Lung (tissue), 12 donors: ENCODE results near the gene SLC30A9. TPM values are rescaled to one million over a fixed set of nuclear protein-coding genes. Genes with fewer than 3 reads are reported as not detected.

Source experiments
- ATAC-seq: fragments of 200-7000 bp; cut with Tn5 transposase; one replicate; pipeline ENCODE4 v1.9.1; 2020; ENCODE audit warnings: moderate number of reproducible peaks; ENCODE audit not compliant: insufficient read depth, low FRiP score
- DNase-seq, 3 donors: peaks; one replicate each; pipeline ENCODE4 v3.0.0-alpha.2; 2013 to 2017
- H3K27ac ChIP-seq, 2 donors: one replicate each; pipeline ENCODE4 v1.5.1; 2013; ENCODE audit warnings: mild to moderate bottlenecking in 2 of 2, moderate library complexity in 2 of 2, control low read depth in 1 of 2, inconsistent platforms in 1 of 2, low read depth in 1 of 2, low read length in 1 of 2
- H3K27me3 ChIP-seq, 3 donors: one replicate each; pipeline ENCODE4 v1.5.1; 2013; ENCODE audit warnings: low read length in 2 of 3; ENCODE audit not compliant: control insufficient read depth in 3 of 3, insufficient read depth in 3 of 3
- H3K36me3 ChIP-seq, 4 donors: one replicate each; pipeline ENCODE4 v1.5.1; 2013; ENCODE audit warnings: low read length in 4 of 4, mild to moderate bottlenecking in 1 of 4, moderate library complexity in 1 of 4; ENCODE audit not compliant: control insufficient read depth in 4 of 4, insufficient read depth in 4 of 4
- H3K4me1 ChIP-seq, 5 donors: one replicate each; pipeline ENCODE4 v1.5.1; 2013; ENCODE audit warnings: low read length in 5 of 5, mild to moderate bottlenecking in 2 of 5, moderate library complexity in 1 of 5; ENCODE audit not compliant: control insufficient read depth in 5 of 5, insufficient read depth in 5 of 5
- H3K4me3 ChIP-seq: one replicate; pipeline ENCODE4 v1.5.1; 2013; ENCODE audit warnings: mild to moderate bottlenecking, control low read depth, moderate library complexity
- H3K9ac ChIP-seq, 2 donors: one replicate each; pipeline ENCODE4 v1.5.1; 2013; ENCODE audit warnings: low read length in 2 of 2, control low read depth in 1 of 2; ENCODE audit not compliant: insufficient read depth in 1 of 2
- H3K9me3 ChIP-seq, 4 donors: one replicate each; pipeline ENCODE4 v1.5.1; 2013; ENCODE audit warnings: low read length in 3 of 4, mild to moderate bottlenecking in 1 of 4, moderate library complexity in 1 of 4; ENCODE audit not compliant: control insufficient read depth in 4 of 4, insufficient read depth in 3 of 4
- WGBS, 2 donors: extraction: QIAGEN DNeasy Blood & Tissue Kit; methylation state at CpG; one replicate each; pipeline ENCODE4 v1.1.7; 2013; 5-methylcytosine and 5-hydroxymethylcytosine counted together
- polyA plus RNA-seq, 2 donors: library from polyadenylated mRNA; stranded (reverse); fragments of 200-250 nt; gene quantifications; one replicate each; pipeline ENCODE4 v1.2.1, GENCODE V29; 2013
- total RNA-seq, 2 donors: library from RNA; depleted of rRNA in 1 of 2; stranded (reverse); fragments of >200 nt in 1 of 2; gene quantifications; one replicate each; pipeline ENCODE4 v1.2.1, GENCODE V29; 2014 to 2021
- TF ChIP-seq, protein P1 (sequence below): IDR thresholded peaks from 2 replicates; pipeline ENCODE4 v1.5.1; 2012; ENCODE audit warnings: mild to moderate bottlenecking; ENCODE audit errors: control extremely low read depth, extremely low read depth
- donor health status: control.
- donor health status: control.
- donor health status: Bipolar disorder and iron deficiency.
- donor health status: healthy.
- donor health status: DM: yes; HTN: yes; CAD: no.

SLC30A9 gene
- total and polyA plus RNA-seq, 4 donors = 12.3 to 68.5 (median 35.0) TPM

- H3K27me3 ChIP-seq = no peaks in the 10 kb centered on the region
- no peaks in the 10 kb centered on the region for H3K36me3 ChIP-seq
- H3K27ac ChIP-seq = no peak overlapping the region
- TF ChIP-seq, protein P1, sequence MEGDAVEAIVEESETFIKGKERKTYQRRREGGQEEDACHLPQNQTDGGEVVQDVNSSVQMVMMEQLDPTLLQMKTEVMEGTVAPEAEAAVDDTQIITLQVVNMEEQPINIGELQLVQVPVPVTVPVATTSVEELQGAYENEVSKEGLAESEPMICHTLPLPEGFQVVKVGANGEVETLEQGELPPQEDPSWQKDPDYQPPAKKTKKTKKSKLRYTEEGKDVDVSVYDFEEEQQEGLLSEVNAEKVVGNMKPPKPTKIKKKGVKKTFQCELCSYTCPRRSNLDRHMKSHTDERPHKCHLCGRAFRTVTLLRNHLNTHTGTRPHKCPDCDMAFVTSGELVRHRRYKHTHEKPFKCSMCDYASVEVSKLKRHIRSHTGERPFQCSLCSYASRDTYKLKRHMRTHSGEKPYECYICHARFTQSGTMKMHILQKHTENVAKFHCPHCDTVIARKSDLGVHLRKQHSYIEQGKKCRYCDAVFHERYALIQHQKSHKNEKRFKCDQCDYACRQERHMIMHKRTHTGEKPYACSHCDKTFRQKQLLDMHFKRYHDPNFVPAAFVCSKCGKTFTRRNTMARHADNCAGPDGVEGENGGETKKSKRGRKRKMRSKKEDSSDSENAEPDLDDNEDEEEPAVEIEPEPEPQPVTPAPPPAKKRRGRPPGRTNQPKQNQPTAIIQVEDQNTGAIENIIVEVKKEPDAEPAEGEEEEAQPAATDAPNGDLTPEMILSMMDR = no peak
- no peak overlapping the region for H3K4me3 ChIP-seq
- ATAC-seq (no peak), DNase-seq (no peak)
- 59 to 73% methylated on average over 1 of the region's 1 CpG for WGBS, 2 donors
- no peak overlapping the region for H3K9ac ChIP-seq
- H3K4me1 ChIP-seq = no peaks in the 10 kb centered on the region
- no peaks in the 10 kb centered on the region for H3K9me3 ChIP-seq
These were observed 13.4 kb upstream of the SLC30A9 start for GRCh38 chr4:41976775-41977516.

DNA sequence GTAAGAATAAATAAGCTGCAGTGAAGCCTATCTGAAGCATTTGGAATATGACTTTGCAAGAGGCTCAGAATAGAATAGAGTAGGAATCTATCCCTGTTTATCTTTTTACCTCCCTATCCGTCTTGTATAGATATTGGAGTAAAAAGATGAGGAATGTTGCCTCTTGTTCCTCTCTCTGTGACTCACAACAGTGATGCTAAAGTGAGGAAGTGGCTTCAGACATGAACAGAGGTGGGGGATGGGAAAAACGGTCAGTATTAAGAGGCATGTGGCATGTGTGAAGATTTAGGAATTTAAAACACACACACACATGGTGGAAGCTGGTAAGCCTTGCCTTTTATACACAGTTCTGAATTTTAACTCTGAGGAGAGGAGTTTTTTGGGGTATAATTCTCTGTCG lies 12.6 kb upstream of the SLC30A9 start:
- H3K36me3 ChIP-seq = no peaks in the 10 kb centered on the region
- H3K9ac ChIP-seq = no peak overlapping the region
- ATAC-seq (no peak), DNase-seq (no peak)
- 39 to 43% methylated on average over 3 of the region's 3 CpGs for WGBS, 2 donors
- no peak overlapping the region for H3K4me3 ChIP-seq
- H3K9me3 ChIP-seq = no peaks in the 10 kb centered on the region
- no peaks in the 10 kb centered on the region for H3K27me3 ChIP-seq
- H3K4me1 ChIP-seq = no peaks in the 10 kb centered on the region
- TF ChIP-seq, protein P1 = no peak
- no peak overlapping the region for H3K27ac ChIP-seq

DNA sequence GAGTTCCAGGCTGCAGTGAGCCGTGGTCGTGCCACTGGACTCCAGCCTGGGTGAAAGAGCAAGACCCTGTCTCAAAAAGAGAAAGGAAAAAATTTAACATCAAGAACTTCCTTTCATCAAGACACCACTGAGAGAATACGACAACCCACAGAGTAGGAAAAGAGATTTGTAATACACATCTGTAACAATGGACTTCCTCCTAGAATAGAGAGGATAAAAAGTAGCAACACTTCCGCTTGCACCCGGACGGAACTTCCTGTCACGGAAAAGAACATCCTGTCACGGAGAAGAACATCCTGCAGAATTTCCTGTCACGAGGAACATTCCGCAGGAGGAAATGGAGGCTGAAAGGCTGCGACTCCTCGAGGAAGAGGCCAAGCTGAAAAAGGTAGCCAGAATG lies 8.9 kb upstream of the SLC30A9 start, which contains the start of gene DCAF4L1:
TSS of gene DCAF4L1 (plus strand) at position 301 of the 400 bp plus-strand sequence. CDS start at position 338, 37 bp downstream.
- TF ChIP-seq, protein P1 = no peak
- Histone ChIP-seq H3K4me1 (no peaks in the 10 kb centered on the region), H3K9ac (no peak within 1 kb of the TSS), H3K9me3 (no peaks in the 10 kb centered on the region), H3K36me3 (no peaks in the 10 kb centered on the region), H3K27me3 (no peaks in the 10 kb centered on the region), H3K4me3 (no peak within 1 kb of the TSS), H3K27ac (no peak within 1 kb of the TSS)
- ATAC-seq (no peak), DNase-seq (no peak)
- 54 to 68% methylated on average over 12 of the region's 12 CpGs for WGBS, 2 donors
